NCI-H526 (cell line): ENCODE measurements around the gene BBS1.

Source experiments
- DNase-seq, 2 experiments: peaks; one replicate each; lab custom pipeline; 2025; lab: John Stamatoyannopoulos, UW

The BBS1 gene

GRCh38 chr11:66549696-66550095, 39.3 kb downstream of the BBS1 start:
- no peak for DNase-seq

- no peak for DNase-seq
Observed at GRCh38 chr11:66550887-66551286, 40.5 kb downstream of the BBS1 start.

GRCh38 chr11:66554602-66555001, 44.2 kb downstream of the BBS1 start:
- DNase-seq: no peak

GRCh38 chr11:66555416-66555815, 45.0 kb downstream of the BBS1 start:
- DNase-seq: no peak

- no peak for DNase-seq
Observed at GRCh38 chr11:66556086-66556485, 45.7 kb downstream of the BBS1 start.

GRCh38 chr11:66557733-66558326, 47.4 kb downstream of the BBS1 start:
- DNase-seq: no peak

GRCh38 chr11:66559142-66559865, 48.9 kb downstream of the BBS1 start:
- peak in 1 of 2 experiments; percentile 40 for DNase-seq

GRCh38 chr11:66559866-66560676, 49.6 kb downstream of the BBS1 start:
- no peak for DNase-seq

- DNase-seq: no peak
Observed at GRCh38 chr11:66561178-66561974, 50.9 kb downstream of the BBS1 start.

- DNase-seq: no peak
Observed at GRCh38 chr11:66561975-66562248, 51.5 kb downstream of the BBS1 start.

- DNase-seq: no peak
Observed at GRCh38 chr11:66562275-66562674, 51.8 kb downstream of the BBS1 start.

GRCh38 chr11:66562907-66563583, 52.6 kb downstream of the BBS1 start:
- no peak for DNase-seq

- DNase-seq: no peak
Observed at GRCh38 chr11:66563832-66564231, 53.4 kb downstream of the BBS1 start.

GRCh38 chr11:66564538-66564937, 54.1 kb downstream of the BBS1 start:
- no peak for DNase-seq

GRCh38 chr11:66564984-66565383, 54.5 kb downstream of the BBS1 start:
- no peak for DNase-seq

- DNase-seq: no peak
Observed at GRCh38 chr11:66566221-66566620, 55.8 kb downstream of the BBS1 start.

GRCh38 chr11:66567787-66568123, 57.3 kb downstream of the BBS1 start:
- DNase-seq: no peak

- DNase-seq: peak; percentile 44 to 90
Observed at GRCh38 chr11:66568124-66568916, 57.9 kb downstream of the BBS1 start, which contains the start of gene CTSF. Gene CTSF (minus strand): TSS chr11:66568606. CDS start chr11:66568486, 120 bp downstream.

- DNase-seq: no peak
Observed at GRCh38 chr11:66569076-66569475, 58.6 kb downstream of the BBS1 start.

- no peak for DNase-seq
Observed at GRCh38 chr11:66570079-66570849, 59.8 kb downstream of the BBS1 start.
